LNCAP (cell line): ENCODE data around the gene GSKIP.

Experiments used
- TF ChIP-seq, protein P1 (sequence below): fragments of 450-650 bp; IDR thresholded peaks from 2 replicates; pipeline ENCODE4 v1.5.1; 2017; ENCODE audit warnings: mild to moderate bottlenecking

The GSKIP gene, protein sequence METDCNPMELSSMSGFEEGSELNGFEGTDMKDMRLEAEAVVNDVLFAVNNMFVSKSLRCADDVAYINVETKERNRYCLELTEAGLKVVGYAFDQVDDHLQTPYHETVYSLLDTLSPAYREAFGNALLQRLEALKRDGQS

DNA sequence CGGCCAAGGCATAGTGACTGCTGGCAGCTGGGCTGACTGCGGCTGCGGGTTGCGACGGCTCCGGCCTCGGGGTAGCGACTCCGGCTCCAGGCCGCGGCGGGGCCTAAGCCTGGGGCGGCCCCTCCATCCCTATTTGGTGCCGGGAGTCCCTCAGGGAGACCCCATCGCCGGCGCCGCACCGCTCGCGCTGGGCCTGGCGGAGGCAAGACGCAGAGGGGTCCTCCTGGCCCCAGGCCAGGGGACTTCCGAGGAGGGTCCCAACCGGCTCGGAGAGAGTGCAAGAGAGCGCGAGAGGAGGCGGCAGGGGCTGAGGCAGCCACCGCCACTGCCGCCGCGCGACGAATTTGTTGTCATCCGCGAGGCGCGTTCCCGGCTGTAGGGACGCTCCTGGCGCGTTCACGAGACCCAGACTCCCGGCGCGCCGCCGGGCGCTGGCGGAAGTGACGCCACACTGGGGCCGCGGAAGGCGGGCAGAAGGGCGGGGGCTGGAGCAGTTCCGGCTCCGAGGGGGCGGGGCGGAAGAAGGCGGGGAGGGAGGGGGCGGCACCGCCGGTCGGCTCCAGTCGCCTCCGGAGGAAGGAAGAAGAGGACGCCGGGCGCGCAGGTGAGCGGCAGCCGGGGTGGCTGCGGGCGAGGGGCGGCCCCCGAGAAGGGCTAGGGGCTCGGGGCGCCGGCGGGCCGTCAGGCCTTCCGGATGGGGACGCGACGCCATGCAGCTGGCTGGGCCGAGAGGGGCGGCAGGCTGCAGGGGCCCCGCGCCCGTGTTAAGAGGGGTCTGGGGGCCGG is at the start of gene GSKIP, which contains the start of gene ATG2B:
Gene GSKIP (plus strand): TSS at position 562 of the 786 bp plus-strand sequence. CDS start 18,722 bp downstream, outside the sequence.
Gene ATG2B (minus strand): TSS at position 377 of the 786 bp plus-strand sequence. CDS start 365 bp downstream, at position 12.
- TF ChIP-seq, protein P1, sequence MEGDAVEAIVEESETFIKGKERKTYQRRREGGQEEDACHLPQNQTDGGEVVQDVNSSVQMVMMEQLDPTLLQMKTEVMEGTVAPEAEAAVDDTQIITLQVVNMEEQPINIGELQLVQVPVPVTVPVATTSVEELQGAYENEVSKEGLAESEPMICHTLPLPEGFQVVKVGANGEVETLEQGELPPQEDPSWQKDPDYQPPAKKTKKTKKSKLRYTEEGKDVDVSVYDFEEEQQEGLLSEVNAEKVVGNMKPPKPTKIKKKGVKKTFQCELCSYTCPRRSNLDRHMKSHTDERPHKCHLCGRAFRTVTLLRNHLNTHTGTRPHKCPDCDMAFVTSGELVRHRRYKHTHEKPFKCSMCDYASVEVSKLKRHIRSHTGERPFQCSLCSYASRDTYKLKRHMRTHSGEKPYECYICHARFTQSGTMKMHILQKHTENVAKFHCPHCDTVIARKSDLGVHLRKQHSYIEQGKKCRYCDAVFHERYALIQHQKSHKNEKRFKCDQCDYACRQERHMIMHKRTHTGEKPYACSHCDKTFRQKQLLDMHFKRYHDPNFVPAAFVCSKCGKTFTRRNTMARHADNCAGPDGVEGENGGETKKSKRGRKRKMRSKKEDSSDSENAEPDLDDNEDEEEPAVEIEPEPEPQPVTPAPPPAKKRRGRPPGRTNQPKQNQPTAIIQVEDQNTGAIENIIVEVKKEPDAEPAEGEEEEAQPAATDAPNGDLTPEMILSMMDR, result no peak

DNA sequence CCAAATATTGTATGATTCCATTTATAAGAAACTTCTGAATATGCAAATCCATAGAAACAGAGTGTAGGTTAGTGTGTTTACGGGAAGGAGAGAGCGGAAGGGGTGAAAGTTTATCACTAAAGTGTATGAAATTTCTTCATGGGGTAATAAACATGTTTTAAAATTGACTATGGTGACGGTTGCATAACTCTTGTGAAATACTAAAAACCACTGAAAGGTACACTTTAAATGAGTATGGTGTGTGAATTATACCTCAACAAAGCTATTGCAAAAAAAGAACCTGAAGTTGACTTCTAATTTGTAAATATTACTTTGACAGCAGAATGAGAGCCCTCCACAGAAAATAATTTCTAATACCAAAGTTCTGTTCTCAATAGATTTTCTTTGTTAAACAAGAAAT is 47.2 kb upstream of the GSKIP start:
- TF ChIP-seq, protein P1, result no peak

DNA sequence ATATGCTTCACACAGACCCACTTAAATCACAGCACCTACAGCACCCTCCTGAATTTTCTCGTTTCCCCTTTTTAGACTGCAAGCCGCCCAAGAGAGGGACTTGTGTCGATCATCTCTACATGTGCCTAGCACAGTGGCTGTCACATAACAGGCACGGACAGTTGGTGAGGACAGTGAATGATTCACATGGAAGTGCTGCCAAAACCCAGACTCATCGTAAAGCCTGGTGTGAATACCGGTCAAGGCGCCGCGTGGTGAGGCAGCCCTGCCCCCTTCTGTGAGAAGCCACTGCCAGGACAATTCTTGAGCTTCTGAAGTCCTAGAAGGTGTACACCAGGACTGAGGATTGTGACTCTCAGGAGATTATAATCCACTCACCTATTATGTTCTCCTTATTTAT is 44.5 kb upstream of the GSKIP start:
- TF ChIP-seq, protein P1, result no peak

DNA sequence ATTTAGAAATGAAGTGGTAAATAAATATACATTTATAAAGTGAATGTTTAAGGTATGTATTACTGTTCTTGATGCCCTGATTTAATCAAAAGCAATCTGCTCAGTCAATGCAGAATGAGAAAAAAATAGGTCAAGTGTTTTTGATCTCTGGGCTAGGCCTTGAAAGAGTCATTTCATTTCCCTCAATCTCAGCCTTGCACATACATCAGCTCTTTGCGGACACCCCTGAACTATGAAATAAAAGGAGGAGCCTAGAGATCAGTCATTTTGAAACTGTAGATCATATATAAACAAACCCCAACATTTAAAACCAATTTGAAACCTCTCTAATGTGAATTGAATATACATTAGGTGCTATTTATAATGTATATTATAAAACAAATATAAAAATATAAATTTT is 42.7 kb upstream of the GSKIP start:
- TF ChIP-seq, protein P1, result no peak

DNA sequence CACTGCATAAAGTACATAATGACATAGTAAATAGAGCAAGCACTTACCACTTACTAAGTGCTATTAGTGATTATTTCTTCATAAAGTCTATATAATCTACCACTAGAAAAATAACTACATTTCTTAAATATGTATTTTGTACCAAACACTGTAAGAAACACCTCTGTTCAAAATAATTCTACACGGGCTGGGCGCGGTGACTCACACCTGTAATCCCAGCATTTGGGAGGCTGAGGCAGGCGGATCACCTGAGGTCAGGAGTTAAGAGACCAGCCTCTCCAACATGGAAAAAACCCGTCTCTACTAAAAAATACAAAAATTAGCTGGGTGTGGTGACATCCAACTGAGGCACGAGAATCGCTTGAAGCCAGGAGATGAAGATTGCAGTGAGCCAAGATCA is 39.1 kb upstream of the GSKIP start:
- TF ChIP-seq, protein P1, result no peak

DNA sequence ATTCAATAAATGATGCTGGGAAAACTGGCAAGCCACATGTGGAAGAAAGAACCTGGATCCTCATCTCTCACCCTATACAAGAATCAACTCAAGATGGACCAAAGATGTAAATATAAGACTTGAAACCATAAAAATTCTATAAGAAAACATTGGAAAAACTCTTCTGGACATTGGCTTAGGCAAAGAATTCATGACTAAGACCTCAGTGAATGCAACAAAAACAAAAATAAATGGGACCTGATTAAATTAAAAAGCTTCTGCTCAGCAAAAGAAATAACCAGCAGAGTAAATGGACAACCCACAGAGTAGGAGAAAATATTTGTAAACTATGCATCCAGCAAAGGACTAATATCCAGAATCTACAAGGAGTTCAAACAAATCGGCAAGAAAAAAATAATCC is 24.8 kb upstream of the GSKIP start:
- TF ChIP-seq, protein P1, result no peak

DNA sequence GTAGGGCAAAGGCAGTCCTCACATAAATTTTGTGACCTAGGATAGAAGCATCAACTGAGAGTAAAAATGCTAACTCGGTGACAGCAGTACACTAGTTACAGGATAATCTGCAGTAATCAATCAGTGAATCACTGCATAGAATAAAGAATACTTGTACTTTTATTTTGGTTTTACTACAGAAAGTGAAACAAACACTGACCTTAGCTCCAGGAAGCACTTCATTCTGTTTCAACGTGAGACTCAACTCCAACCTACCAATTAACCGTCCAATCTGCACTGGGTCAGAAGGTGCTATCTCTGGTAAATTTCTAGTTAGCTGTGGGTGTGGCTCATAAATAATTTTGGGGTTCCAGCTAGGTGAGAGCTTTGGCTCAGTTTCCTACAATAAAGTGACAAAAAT is 22.0 kb upstream of the GSKIP start:
- TF ChIP-seq, protein P1, result no peak
